Measurements from ENCODE around the gene NUP210. TPM values are rescaled to one million over a fixed set of nuclear protein-coding genes. Genes with fewer than 3 reads are reported as not detected.

The NUP210 gene
- total RNA-seq, 1 donor from 2014 or later: 161 TPM

- intact Hi-C loops (cut with micrococcal nuclease): no loop called here
These were observed 94.2 kb downstream of the NUP210 start for GRCh38 chr3:13325892-13326443.

DNA sequence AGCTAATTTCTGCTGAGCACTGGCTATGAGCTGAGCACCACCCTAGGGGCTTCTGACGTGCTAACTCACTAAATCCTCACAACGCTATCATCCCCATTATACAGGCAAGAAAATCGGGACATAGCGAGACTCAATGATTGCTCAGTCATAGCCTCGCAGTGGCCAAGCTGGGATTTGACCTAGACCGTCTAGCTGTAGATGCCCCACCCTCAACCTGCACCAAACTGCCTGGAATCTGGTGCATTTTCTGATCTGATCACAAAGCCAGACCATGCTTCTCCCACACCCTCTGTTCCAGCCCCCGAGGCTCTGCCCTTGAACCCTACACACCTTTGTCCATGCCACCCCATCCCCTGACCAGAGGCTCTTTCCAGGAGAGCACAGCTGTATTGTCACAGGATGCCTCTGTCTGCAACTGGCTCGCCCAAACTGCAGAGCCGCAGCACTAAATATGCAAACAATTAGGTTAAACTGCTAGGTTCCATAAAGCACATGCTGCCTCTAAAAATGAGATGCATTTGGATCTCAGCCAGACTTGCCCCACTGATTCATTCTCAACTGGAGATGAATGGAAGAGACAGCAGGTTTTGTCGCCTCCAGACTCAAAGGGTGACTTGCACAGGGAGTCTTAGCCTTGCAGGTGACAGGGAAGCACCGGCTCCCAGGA lies 95.2 kb downstream of the NUP210 start:
- intact Hi-C loops (cut with micrococcal nuclease): no loop called here

- intact Hi-C loops (cut with micrococcal nuclease): no loop called here
These were observed 96.3 kb downstream of the NUP210 start for GRCh38 chr3:13323822-13324221.

- intact Hi-C loops (cut with micrococcal nuclease): no loop called here
These were observed 97.8 kb downstream of the NUP210 start for GRCh38 chr3:13322324-13322723.

- intact Hi-C loops (cut with micrococcal nuclease): no loop called here
These were observed 100.4 kb downstream of the NUP210 start for GRCh38 chr3:13319564-13320220.

GRCh38 chr3:13318626-13319470 lies 101.3 kb downstream of the NUP210 start:
- intact Hi-C loops (cut with micrococcal nuclease): no loop called here

GRCh38 chr3:13317596-13318320 lies 102.4 kb downstream of the NUP210 start:
- intact Hi-C loops (cut with micrococcal nuclease): no loop called here

DNA sequence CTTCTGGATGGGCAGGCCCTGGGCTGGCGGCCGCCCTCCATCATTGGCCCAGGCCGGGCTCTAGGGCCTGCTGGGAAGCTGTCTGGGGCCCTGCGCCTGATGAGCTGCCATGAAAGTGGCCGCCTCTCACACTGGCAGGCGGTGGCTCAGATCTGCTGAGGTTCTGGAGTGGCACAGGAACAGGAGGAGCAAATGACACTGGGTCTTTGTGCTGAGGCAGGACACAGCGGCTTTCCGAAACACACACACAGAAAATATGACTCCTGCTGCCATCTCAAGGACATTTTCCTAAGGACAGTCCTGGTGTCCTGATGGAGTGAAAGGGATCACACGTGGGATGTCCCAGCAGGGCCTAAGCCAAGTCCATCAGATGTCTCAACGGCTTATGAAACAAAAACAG lies 103.5 kb downstream of the NUP210 start:
- intact Hi-C loops (cut with micrococcal nuclease): no loop called here

GRCh38 chr3:13314877-13315276 lies 105.2 kb downstream of the NUP210 start:
- intact Hi-C loops (cut with micrococcal nuclease): no loop called here

- intact Hi-C loops (cut with micrococcal nuclease): no loop called here
These were observed 106.3 kb downstream of the NUP210 start for GRCh38 chr3:13313813-13314212.

DNA sequence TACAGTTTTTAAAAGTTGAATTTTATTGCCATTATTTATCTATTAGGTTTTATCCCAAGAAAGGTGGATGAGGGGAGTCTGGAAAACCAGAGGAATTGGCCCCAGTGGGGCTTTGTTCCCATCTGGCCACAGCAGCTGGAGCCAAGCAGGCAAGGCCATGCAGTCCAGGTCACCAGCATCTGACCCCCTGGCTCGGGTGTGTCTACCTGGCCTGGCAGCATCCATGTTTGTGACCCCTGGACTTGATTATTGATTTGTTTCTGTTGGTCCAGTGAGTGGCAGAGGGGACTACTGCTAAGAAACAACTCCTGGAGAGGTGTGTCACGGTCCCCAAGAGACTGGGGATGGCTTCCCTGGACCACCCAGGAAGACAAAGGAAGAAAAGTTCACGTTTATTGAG lies 111.1 kb downstream of the NUP210 start:
- intact Hi-C loops (cut with micrococcal nuclease): loop anchor here (2.0 kb wide), 1 partner anchor 144 kb away; no protein-coding TSS in a partner anchor

DNA sequence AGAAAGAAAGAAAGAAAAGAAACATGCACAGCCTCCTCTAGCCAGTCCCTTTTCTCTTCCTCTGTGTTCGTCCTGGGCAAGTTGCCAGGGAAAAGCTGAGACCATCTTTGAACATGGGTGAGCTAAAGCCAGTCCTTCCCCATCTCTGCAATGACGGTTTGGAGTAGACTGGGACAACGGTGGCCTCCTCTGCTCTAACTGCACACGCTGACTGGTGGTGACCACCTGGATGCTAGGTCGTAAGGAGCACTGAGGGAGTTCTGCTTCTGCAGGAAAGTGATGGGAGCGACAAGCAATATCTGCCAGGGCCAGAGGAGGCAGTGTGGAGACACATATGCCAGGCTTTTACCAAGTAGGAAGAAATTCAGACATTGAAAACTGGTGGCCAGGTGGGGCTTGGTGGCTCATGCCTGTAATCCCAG lies 111.7 kb downstream of the NUP210 start:
- intact Hi-C loops (cut with micrococcal nuclease): loop anchor here (1.0 to 2.0 kb wide), 3 partner anchors 144 to 216 kb away; no protein-coding TSS in a partner anchor

DNA sequence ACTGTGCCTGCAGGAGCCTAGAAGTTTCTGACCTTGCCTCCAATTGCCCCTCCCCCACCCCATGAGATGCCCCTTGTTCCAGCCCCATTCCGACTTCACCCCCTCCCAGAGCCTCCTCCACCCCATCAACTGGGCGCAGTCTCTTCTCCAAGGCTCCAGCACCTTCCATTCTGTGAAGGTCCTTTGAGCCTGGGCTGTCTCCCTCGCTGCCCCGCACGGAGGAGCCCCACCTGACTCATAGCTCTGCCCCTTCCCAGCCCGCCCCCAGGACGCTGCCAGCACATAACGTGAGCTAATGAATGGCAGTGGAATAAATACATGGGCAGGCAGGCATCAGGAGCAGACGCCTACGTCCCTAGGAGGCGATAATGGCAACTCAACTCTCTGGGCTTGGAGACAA lies 113.1 kb downstream of the NUP210 start:
- intact Hi-C loops (cut with micrococcal nuclease): no loop called here

DNA sequence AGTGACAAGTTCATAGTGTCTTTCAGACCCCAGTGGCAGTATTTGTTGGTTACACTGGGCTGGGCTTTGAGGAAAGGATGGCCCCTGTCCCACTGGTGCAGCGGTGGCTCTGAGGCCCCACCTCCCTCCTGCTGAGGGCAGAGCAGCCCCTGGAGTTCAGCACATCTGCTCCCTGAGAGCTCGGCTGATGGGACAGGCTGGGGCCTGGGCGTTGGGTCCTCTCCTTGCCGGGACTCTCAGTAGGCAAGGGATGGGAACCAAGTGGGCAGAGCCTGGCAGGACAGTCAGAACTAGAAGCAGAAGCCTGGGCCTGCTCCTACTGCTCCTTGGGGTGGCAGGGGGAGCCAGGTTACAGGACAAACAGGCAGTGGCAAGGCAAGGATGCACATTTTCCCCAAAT lies 114.5 kb downstream of the NUP210 start:
- intact Hi-C loops (cut with micrococcal nuclease): no loop called here

GRCh38 chr3:13303410-13303809 lies 116.7 kb downstream of the NUP210 start:
- intact Hi-C loops (cut with micrococcal nuclease): no loop called here

GRCh38 chr3:13301286-13301987 lies 118.7 kb downstream of the NUP210 start:
- intact Hi-C loops (cut with micrococcal nuclease): no loop called here

DNA sequence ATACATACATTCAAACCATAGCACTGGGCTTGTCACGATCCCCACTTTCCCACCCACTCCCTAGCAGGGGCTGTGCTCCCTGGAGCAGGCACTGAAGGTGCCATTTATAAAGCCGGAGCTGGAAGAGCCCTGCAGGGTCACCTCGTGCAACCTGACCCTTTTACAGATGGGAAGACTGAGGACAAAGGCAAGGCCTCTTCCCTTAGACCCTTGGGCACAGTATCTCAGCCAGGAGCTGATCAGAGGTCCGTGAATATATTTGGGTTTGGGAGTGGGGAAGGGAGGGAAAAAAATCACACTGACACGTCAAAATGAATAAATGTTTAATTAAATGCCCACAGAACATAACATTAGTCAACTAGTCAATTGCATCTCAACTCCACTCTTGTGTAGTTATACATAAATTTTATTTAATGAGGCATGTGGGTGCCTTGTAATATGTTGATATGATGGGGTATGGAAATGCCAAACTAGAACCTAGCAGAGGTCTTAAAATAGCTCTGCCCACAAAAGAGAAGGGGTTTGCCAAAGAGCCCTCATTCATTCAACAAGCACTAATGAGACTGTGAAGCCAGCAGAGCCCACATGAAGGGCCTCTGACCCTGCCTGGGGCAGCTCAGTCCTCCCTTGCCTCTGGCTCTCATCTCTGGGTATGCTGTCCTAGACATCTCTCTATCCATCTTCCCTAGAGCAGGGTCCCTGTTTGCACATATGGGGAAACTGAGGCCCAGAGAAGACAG lies 119.4 kb downstream of the NUP210 start:
- intact Hi-C loops (cut with micrococcal nuclease): no loop called here

- intact Hi-C loops (cut with micrococcal nuclease): no loop called here
These were observed 120.5 kb downstream of the NUP210 start for GRCh38 chr3:13299531-13300155.

- intact Hi-C loops (cut with micrococcal nuclease): no loop called here
These were observed 123.5 kb downstream of the NUP210 start for GRCh38 chr3:13296662-13297061.
